Measurements from ENCODE around the gene QRFPR.
"Not testable (repeated sequence)": the region's sequence is repeated elsewhere in the genome, so short reads cannot be mapped to it uniquely, and the experiment has no call there.

QRFPR gene

GRCh38 chr4:121338518-121338917 lies 42.3 kb downstream of the QRFPR start:
- no peak for DNase-seq

DNA sequence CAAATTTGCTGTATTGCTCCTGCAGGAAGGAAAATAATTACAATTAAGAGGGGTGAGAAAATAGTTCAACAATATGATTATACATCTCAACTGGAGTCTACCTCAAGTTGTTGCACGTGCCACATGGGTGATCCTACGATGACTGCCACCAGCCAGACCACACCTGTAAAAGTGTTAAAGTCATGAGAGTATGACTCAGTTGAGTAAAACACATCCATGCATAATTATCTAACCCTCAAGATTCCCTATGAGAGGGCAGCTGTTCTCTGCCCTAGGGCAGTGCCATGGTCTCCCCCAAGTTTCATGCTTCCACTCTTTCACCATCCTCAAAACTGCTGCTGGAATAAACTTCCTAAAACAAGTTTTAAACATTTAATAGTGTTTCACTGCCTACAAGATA lies 44.1 kb downstream of the QRFPR start:
- DNase-seq = no peak

DNA sequence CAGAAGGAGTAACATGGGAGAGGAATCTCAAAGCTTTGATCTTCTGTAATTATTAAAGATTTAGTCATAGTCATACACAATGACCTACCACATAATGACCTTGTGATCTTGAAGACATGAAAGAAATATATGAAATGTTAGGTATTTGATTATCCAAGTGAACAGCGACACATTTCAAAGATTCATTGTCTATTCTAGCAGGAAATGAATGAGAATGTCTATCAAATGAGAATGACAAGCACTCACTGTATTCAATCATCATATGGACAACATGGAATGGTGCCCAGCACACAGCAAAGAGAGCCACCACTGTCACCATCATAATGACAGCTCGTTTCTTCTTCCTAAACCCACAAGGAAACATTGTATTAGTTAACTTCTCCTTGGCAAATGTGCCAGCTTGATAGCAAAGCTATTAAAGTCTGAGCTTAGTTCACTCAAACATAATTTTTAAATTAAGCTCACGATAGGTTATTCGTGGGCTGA lies 50.6 kb downstream of the QRFPR start:
- DNase-seq = no peak

GRCh38 chr4:121326597-121326996 lies 54.2 kb downstream of the QRFPR start:
- peak; percentile 6 for DNase-seq

DNA sequence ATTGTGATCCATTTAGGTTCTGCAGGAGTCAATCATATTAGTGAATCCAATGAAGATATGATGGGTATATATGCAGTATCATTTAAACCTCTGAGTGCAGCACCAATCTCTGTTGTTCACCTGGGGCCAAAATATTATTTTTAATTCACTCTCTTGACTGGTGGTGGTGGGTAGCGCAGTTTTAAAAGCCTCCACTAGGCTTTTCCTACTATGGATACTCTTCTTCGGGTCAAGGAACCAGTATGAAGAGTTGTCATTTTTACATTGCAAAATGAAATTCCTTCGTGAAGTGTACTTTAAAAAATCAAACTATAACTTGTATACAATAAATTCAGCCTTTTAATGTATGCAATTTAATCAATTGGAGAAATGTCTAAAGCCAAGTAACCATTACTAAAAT lies 56.5 kb downstream of the QRFPR start:
- DNase-seq = no peak

- DNase-seq = no peak
These were observed 59.4 kb downstream of the QRFPR start for GRCh38 chr4:121321466-121321865.

- no peak for DNase-seq
These were observed 64.7 kb downstream of the QRFPR start for GRCh38 chr4:121316091-121316490.

DNA sequence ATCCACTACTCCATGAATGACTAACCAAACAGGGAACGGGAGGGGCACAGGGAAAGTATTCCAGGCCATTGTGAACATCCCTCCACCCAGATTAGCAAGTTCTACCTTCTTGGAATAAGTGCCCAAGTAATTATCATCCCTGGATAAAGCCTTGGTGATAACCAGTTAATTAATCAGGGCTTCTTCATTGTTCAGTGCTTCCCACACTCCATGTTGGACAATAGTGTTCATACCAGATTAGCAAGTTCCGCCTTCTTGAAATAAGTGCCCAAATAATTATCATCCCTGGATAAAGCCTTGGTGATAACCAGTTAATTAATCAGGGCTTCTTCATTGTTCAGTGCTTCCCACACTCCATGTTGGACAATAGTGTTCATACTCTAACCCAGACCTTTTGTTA lies 67.4 kb downstream of the QRFPR start:
- DNase-seq = not testable (repeated sequence)

- no peak for DNase-seq
These were observed 72.0 kb downstream of the QRFPR start for GRCh38 chr4:121308828-121309227.

DNA sequence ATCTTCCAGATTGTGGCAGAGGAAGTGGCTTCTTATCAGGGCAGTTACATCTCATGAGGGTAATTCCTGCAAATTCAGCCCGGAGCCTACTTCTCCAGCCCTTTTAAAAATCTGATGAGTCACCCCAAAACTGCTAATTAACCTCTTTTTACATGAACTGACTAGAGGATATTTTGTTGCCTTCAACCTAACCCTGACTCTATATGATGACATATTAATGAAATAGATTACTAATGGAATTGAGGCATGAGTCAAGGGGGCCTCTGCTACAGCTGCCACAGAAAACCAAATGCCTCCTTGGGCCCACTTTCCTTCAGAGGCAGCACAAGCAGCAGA lies 72.5 kb downstream of the QRFPR start:
- no peak for DNase-seq

- peak; percentile 26 for DNase-seq
These were observed 73.1 kb downstream of the QRFPR start for GRCh38 chr4:121307445-121308327.

DNA sequence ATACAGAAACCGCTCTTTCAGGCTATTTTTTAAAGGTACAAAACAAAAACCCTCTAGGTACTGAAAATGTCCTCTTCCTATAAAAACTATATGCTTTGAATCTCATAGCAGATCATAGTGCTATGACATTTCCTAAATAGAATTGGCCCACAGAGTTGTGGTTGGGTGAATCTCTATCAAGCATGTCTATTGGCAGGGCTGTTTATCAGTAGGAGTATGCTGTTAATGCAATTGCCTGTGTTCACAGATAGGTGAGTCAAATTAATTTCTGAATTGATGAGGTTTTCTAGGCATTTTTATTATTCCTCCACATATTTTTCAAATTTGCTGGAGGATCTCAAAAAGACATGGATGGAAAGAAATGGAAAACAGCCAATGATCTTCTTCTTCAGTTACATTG lies 73.9 kb downstream of the QRFPR start:
- no peak for DNase-seq

- DNase-seq = no peak
These were observed 75.9 kb downstream of the QRFPR start for GRCh38 chr4:121304893-121305292.

DNA sequence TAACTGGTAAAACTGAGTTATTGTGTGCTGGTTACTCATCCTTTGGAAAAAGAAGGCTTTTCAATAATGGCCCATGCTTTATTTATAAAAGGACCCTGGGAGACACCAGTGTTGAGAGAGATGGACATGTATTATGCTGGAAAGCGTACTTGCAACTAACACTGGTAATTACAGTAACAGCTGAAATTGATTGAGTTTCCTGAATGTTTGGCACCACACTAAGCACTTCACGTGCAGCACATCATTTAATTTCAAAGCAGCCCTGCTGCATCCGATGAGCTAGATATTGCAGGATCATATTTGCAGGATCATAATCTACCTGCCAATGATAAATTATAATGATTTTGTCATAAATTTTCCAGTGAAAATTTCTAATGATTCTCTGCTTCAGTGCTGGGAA lies 81.5 kb downstream of the QRFPR start:
- DNase-seq = no peak

- DNase-seq = no peak
These were observed 97.5 kb downstream of the QRFPR start for GRCh38 chr4:121283319-121283718.

GRCh38 chr4:121280425-121280824 lies 100.4 kb downstream of the QRFPR start:
- DNase-seq = no peak

DNA sequence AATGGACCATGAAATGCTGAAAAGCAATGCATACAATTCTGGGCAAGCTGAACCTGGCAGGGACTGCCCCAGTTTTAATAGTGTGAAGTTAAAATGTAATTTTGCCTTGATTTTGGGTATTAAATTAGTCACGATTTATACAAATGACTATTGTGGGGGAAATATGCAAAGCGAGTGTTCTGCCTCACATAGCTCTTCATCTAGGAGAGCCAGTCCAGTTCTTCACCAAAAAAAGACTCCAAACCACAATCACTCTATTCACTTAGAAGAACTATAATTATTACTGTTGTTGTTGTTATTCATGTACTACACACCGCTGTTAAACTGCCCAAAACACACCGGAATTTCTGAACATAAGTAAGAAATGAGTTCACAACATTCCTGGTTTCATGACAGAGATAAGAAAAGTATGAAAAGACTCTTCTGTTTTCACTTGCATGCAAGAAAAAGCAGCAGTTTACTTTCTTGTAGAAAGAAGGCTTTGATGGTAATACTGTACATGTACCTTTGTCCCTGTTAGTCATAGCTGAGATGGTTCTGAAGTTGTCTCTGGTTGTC lies 101.9 kb downstream of the QRFPR start:
- no peak for DNase-seq

All from NCI-H345 (cell line).